Head of caudate nucleus (tissue), 42 donors: ENCODE data around the gene MAST1.
"Not testable (repeated sequence)": the region's sequence is repeated elsewhere in the genome, so short reads cannot be mapped to it uniquely, and the experiment has no call there.

ENCODE experiments used
- DNase-seq, 42 donors: peaks; one replicate each; pipeline versions ENCODE4 v3.0.0 to v3.0.0-alpha.2; 2020 to 2021; ENCODE audit warnings: mixed read lengths in 7 of 42
- intact Hi-C: fragments of 100-400 bp; cut with DNase I; formaldehyde crosslinking; loops from one replicate; pipeline ENCODE4 v1.15.0; 2022

The MAST1 gene

DNA sequence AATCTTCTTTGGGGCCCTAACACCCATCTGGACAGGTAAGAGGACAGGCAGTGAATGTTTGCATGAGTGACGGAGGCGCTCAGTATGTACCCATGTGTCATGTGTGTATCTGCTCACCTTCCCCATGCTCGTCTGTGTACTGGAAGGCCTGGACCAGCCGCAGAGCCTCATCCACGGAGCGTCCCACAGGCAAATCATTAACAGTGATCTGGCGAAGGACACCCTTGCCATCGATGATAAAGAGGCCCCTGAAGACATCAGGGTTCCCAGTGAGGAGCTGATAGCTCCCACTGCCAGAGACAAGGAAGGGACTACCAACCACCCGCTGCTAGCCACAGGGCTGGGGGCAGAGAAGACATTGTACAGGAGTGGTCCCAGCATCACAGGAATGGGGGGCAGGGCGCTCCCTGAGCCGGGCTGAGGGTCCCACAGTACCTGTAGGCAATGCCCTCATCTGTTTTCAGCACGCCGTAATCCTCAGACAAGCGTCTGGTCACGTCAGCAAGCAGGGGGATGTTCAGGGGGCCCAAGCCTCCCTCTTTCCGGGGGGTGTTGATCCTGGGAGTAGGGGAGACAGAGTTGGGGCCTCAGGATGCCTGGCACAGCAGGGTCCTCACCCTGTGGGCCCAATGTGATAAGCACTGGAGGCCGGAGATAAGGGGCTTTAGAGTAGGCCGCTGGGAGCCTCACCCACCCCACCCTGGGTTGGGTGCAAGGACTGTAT lies 38.4 kb upstream of the MAST1 start:
- intact Hi-C loops, result loop anchor here (5.0 kb wide), 1 partner anchor 38 kb away; no protein-coding TSS in a partner anchor
- no peak for DNase-seq

DNA sequence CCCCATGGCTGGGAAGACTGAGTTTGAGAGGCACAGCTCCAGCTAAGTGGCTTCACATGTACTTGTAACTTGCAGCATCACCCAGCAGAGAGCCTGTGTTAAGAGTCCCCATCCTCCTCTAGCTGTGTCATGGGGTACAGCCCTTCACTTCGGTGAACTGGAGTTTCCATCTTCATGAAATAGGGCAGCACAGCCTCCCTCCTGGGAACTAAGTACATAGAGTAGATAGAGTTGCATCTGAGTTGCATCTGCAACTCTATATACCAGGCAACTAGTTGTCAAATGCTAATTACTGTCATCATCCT lies 37.9 kb upstream of the MAST1 start:
- intact Hi-C loops, result no loop called here
- no peak for DNase-seq

GRCh38 chr19:12800923-12801465 lies 37.3 kb upstream of the MAST1 start:
- DNase-seq, result peak in 25 of 42 donors; percentile 19 to 75 (median 44)
- intact Hi-C loops, result no loop called here

DNA sequence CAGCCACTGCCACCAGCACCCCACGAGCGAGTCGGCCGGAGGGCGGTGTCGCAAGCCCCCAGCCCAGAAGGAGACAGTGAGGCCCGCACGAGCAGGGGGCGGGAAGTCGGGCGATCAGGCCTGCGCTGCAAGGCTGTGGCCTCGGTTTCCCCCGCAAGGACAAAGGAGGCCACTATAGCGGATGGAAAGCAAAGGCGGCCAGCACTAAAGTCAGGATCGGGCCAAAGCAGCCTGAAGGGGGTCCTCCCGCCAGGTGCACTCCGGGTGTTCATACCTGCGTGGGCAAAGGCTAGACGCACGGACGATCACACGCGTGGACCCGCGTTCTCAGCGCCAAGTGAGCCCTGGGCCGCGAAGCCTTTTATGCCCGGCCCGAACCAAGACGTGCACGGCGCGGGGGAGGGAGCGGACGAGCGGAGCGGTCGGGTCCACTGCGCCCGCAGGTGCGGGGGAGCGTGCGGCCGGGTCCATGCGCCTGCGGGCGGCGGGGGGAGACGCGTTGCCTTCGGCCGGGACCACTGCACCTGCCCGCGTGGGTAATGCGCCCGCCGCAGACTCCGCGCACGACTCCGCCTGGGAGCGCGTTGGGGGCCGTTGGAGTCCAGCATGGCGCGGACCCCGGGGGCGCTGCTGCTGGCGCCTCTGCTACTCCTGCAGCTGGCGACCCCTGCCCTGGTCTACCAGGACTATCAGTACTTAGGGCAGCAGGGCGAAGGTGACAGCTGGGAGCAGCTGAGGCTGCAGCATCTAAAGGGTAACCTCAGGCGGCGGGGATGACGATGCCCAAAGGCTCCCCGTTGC lies 36.6 kb upstream of the MAST1 start, which contains the start of the genes PRDX2 and THSD8:
TSS of gene PRDX2 (minus strand) at position 335 of the 801 bp plus-strand sequence. CDS start 539 bp downstream, outside the sequence.
TSS of gene THSD8 (plus strand) at position 604 of the 801 bp plus-strand sequence. CDS start at position 607, 3 bp downstream.
- peak; percentile 51 to 93 (median 84) for DNase-seq
- intact Hi-C loops, result no loop called here

GRCh38 chr19:12802267-12803106 lies 35.8 kb upstream of the MAST1 start:
- peak in 7 of 42 donors; percentile 23 to 38 (median 28) for DNase-seq
- intact Hi-C loops, result no loop called here

DNA sequence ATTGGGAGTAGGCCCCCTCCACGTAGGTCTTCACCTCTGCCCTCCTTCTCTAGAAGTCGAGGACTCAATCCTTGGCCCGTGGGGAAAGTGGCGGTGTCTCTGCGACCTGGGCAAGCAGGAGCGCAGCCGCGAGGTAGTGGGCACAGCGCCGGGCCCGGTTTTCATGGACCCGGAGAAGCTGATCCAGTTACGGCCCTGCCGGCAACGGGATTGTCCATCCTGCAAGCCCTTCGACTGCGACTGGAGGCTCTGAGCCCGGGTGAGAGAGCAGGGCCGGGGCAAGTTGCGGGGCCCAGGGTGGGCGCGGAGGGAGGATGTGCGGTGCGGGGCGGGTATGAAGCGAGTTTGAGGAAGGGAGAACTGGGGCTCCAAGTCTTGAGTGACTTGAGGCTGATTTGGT lies 34.3 kb upstream of the MAST1 start:
- intact Hi-C loops, result no loop called here
- DNase-seq, result no peak

- intact Hi-C loops, result no loop called here
- peak; percentile 82 to 97 (median 92) for DNase-seq
These were observed 31.9 kb upstream of the MAST1 start, which contains the start of gene RNASEH2A for GRCh38 chr19:12806242-12807081. Gene RNASEH2A (plus strand): TSS chr19:12806584. CDS start chr19:12806674, 90 bp downstream.

DNA sequence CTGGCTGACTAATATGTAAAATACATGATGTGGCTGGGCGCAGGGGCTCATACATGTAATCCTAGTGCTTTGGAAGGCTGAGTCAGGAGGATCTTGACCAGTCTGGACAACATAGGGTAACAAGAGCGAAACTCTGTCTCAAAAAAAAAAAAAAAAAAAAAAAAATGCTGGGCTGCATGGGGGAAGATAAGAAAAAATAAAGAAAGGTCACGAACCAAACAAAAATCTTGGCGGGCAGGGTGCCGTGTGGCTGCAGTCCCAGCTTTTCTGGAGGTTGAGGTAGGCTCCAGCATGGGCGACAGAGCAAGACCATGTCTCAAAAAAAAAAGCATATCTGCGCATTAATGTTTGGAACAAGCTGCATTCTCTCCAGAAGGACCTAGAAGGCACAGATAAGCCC lies 23.2 kb upstream of the MAST1 start:
- intact Hi-C loops, result no loop called here
- no peak for DNase-seq

DNA sequence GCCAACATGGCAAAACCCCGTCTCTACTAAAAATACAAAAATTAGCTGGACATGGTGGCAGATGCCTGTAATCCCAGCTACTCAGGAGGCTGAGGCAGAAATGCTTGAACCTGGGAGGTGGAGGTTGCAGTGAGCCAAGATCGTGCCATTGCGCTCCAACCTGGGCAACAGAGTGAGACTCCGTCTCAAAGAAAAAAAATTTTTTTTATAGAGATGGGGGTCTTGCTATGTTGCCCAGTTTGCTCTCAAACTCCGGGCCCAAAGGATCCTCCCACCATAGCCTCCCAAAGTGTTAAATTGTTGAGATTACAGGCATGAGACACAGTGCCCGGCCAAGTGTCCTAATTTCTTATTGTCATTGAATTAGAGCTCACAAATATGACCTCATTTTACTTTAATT lies 21.1 kb upstream of the MAST1 start:
- DNase-seq, intact Hi-C loops: not testable (repeated sequence)

GRCh38 chr19:12817810-12818209 lies 20.5 kb upstream of the MAST1 start:
- DNase-seq, intact Hi-C loops: not testable (repeated sequence)

DNA sequence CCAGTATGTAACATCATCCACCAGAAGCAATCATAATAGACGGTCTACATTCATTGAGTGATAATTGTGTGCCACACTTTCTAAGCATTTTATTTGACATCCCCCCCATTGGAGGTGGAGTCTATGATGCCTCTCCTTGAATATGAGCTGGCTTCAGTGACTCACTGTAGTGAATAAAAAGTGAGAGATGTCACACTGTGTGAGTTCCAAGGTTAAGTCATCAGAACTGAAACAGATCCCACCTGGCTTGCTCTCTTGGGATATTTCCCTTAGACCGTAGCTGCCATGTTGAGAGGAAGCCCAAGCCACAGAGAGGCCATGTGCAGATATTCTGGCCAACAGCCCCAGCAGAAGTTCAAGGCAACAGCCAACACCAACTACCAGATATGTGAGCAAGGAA lies 16.6 kb upstream of the MAST1 start:
- no peak for DNase-seq
- intact Hi-C loops, result no loop called here

- intact Hi-C loops, result no loop called here
- no peak for DNase-seq
These were observed 12.8 kb upstream of the MAST1 start for GRCh38 chr19:12825254-12826131.

DNA sequence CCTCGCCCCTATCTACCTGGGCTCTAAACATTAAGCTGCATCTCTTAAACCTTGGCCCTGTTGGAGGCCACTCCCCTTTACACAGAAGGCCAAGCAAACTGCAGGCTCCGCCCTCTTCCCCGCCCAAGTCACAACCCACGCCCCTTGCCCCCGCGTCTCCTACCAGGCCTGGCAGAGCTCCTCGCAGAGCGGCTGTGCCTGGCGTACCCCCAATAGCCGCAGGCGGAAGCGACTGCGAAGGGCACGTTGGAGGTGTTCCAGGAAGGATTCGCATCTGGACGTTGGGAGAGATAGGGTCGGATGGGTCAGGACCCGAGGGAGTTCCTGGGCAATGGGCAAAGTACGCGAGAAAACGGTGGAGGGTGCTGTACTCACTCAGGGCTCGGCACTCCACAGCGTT lies 9.8 kb upstream of the MAST1 start:
- DNase-seq, result peak in 18 of 42 donors; percentile 15 to 58 (median 35)
- intact Hi-C loops, result no loop called here

- DNase-seq, result no peak
- intact Hi-C loops, result no loop called here
These were observed 4.9 kb upstream of the MAST1 start for GRCh38 chr19:12833418-12833737.

DNA sequence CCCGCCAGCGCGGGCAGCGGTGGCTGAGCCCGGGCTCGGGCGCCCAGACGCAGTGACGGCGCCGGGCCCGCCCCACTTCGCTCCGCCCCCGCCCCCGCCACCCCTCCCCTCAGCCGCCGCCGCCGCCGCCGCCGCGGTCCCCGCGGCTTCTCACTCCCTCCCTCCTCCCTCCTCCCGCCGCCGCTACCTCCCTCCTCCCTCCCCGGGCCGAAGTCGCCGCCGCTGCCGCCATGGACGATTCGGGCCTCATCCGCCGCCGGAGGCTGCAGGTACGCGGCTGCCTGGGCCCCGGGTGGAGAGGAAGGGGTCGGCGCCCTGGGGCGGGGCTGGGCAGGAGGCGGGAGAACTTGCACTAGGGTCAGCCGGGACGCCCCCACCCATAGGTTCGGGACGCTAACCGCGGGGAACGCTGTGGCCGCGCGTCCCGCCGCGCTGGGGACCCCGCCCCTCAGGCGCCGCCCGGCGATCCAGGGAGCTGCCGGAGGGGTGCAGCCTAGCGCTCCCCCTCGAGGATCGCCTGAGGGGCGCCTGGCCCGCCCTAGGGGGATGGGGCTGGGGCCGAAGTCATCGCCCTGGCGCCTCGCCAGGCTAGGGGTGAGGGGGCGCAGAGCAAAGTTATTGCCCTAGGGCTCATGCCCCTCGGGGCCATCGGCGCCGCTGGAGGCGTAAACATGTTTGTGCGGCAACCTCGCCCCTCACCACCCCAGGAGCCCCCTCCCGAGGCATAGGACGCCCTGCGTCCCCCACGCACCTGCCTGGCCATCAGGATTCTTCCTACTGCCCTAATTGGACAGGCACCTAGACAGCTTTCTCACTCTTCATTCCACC lies 4.4 kb upstream of the MAST1 start:
- peak in 13 of 42 donors; percentile 12 to 52 (median 33) for DNase-seq
- intact Hi-C loops, result no loop called here

GRCh38 chr19:12834566-12834943 lies 3.8 kb upstream of the MAST1 start, which contains the start of gene RTBDN:
Gene RTBDN (minus strand): TSS chr19:12834579. CDS start chr19:12829979, 4,600 bp downstream.
- DNase-seq, result no peak
- intact Hi-C loops, result no loop called here
